Stimulated activated CD4-positive, alpha-beta T cell treated with anti-CD3 and anti-CD28 coated beads, TNF-alpha, amount 100 ng/mL, for 4 hours (primary cell): ENCODE data around the gene SOX13.
"Not testable (repeated sequence)": the region's sequence is repeated elsewhere in the genome, so short reads cannot be mapped to it uniquely, and the experiment has no call there.

Source experiments
- DNase-seq, 3 experiments: peaks; one replicate each; pipeline ENCODE4 v3.0.0-alpha.2; 2020; ENCODE audit warnings: low read depth in 3 of 3

The SOX13 gene

DNA sequence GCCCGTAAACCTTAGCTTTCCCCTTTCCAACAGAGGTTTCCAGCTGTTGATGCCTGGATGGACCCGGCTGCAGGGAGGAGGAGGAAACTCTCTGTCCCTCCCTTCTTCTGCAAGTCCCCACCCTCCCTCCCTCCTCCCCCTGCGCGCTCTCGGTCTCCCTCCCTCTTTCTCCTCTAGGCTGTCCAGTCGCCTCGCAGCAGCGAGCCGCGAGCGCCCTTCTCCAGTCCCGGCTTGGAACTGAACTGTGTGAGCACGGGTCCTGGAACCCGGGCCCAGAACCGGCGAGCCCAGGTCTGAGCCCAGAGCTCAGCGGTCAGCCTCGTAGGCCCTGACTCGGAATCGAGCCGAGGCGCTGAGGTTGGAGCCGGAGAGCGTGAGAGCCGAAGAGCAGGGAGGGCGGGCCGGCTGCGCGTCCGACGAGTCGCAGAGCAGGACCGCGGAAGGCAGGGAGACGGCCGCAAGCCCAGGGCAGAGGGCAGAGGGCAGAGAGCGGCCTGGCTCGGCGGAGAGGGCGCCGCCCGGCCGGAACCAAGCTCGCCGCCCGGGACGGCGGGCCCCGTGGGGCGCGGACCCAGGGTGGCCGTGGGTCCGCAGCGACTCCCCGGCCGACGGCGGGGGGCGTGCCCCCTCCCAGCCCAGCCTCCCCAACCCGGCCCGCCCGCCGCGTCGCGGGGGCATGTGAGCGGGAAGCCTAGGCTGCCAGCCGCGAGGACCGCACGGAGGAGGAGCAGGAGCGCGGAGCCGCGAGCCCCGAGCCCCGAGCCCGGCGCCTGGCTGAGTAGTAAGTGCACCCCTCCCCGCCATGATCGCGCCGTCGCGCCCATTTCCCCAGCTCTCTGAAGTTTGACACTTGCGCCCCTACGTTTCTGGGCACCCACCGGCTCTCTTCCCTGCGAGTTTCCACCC is at the start of gene SOX13:
Gene SOX13, plus strand, starts transcription at position 185 of the 906 bp plus-strand sequence. CDS start 39,801 bp downstream, outside the sequence.
- peak in 1 of 3 experiments; percentile 5 for DNase-seq

- no peak for DNase-seq
These were observed 46.8 kb upstream of the SOX13 start for GRCh38 chr1:204025917-204026707.

DNA sequence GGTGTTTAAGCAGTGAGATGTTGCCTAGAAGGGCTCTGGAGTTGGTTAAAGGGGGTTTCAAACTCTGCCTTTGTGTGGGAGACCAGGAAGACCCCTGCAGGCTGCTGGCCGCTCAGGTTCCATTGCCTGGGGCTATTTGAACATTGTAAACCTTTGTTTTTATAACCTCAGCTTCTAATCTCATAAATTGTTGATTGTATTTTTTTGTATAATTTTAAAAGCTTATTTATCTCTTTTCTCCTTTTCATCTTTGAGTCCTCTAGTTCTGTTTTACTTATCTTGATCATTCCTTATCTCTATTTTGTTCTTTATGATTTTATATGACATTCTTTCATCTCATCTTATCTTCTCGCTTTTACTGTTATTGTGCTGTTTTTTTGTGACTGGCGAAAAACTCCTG is 45.5 kb upstream of the SOX13 start:
- DNase-seq = no peak

DNA sequence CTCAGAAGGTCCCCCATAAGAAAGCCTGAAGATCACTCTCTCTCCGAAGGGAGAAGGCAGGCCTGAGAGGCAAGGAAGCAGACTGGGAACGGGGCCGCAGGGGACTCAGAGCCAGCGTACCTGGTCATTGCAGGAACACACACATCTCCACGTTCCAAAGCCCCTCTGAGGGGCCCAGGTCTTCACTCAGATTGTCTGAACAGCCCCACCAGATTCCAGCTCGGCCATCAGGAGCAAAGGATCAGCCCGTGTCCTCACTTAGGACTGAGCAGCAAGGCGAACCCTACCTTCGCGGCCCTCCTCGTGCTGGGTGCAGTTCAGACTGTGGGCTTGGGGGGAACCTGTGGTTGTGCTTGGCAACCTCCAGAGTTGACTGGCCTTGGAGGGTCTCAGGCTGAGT is 43.9 kb upstream of the SOX13 start:
- no peak for DNase-seq

DNA sequence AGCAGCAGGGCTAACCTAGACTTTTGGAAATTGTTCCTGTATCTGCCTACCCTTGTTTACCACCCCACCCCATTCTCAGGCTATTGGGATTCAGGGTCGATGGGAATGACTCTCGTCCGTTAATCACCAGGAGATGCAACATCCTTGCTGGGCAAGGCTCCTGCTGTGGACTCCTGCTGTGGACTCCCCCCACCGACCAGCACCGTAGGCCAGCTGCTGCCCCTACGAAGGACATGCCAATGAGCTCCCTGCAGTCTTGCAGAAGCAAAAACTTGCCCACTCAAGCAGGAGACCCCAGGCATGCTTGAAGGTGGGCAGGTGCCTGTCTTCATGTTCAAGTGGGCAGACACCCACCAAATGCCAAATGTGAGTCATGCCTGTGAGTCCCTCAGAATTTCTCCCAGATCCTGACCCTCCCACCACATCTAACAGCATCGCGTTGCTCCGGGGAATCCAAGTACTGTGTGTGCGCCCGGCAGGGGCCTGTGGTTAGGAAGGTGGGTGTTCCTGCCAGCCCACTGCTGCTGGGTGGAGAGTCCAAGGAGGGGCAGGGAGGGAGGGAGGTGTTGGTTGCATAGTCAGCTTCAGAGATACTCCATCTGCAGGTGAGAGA is 41.7 kb upstream of the SOX13 start:
- DNase-seq = no peak

DNA sequence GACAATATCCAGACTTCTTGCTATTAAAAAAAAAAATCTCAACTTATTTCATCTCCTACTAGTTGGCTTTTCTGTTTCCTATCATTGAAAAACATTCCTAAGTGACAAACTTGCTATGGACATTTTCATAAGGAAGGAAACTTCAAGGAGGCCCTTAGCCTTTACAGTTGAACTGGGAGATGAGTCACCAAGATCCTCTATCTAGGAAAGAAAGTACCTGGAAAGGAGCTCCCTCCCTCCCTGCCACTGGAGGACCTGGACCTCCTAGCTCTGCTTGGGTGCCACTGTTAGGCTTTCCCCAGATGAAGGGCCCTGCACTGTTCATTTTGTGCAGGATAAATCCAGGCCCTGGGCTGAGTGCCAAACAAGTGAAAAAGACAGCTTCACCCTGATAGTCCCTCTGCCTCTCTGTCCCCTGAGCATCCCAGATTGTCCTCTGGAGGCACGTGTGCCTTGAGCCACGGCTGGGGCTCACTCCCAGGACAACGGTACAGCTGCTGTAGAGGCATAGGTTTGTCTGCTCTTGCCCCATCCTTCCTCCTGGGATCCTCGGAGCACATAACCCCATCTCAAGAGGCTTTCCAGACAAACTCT is 40.2 kb upstream of the SOX13 start:
- DNase-seq = no peak

DNA sequence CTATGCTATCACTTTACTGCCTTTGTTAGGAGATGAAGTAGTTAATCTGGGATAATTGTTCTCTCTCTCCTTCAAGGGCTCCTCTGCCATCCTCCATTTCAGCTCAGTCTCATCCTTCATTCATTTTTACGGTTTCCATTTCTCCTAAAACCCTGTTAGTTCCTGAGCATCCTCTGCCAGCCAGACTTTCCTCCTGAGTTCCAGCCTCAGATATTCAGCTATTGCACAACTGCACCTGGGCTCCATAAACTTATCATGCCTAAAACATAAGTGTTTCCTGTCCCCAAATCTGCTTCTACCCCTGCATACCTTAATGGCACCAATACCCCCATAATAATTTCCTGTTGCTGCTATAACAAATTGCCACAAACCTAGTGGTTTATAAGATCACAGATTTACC is 39.6 kb upstream of the SOX13 start:
- no peak for DNase-seq

GRCh38 chr1:204036882-204037655 is 35.8 kb upstream of the SOX13 start:
- DNase-seq = no peak

GRCh38 chr1:204041232-204041767 is 31.6 kb upstream of the SOX13 start:
- no peak for DNase-seq

- DNase-seq = no peak
These were observed 31.0 kb upstream of the SOX13 start for GRCh38 chr1:204041803-204042505.

GRCh38 chr1:204042516-204042915 is 30.4 kb upstream of the SOX13 start:
- no peak for DNase-seq

DNA sequence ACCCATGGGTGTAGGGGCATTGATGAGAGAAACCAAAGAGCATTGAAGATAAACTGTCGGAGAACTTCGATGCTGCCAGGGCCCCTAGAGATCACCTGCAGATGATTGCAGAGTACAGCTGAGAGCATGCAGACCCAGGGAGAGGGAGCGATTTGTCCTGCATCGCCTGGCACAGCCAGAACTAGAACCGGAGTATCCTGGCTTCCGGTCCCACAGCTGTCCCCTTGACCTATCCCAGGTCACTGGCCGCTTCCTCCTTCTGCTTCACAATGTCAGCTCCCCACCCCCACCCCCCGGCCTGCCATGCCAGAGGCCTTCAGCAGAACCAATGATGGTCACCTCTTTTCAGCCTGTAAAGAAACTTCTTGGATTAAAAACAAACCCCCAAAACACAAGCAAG is 29.2 kb upstream of the SOX13 start:
- DNase-seq = no peak

DNA sequence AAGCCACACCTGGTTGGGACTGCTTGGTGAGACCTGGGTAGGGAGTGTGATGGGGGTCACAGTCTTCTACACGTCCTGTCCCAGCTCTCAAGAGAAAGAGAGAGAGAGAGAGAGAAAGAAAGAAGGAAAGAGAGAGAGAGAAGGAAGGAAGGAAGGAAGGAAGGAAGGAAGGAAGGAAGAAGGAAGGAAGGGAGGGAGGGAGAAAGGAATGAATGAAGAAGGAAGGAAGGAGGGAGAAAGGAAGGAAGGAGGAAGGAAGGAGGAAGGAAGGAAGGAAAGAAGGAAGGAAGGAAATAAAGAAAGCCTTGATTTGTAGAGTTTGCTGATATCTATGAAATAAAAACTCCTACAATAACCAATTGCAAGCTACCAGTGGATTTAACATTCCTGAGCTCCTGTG is 28.5 kb upstream of the SOX13 start:
- no peak for DNase-seq

DNA sequence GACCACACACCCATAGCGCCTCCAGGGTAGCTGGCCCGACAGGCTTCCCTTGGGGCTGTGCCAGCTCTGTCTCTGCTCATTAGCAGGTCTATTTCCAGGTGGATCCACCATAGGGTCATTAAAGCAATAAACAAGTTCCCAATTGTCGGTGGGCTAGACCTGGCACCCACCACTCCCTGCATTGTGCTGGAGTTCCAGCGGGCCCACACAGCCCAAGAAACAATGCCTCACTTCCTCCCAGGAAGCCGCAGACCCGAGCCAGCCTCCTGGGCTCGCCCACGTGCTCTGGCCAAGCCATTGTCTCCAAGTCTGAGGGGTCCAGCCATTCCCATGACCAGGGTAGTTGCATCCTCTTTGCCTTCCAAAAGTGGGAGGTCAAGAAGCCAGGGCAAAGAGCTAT is 27.5 kb upstream of the SOX13 start:
- no peak for DNase-seq

DNA sequence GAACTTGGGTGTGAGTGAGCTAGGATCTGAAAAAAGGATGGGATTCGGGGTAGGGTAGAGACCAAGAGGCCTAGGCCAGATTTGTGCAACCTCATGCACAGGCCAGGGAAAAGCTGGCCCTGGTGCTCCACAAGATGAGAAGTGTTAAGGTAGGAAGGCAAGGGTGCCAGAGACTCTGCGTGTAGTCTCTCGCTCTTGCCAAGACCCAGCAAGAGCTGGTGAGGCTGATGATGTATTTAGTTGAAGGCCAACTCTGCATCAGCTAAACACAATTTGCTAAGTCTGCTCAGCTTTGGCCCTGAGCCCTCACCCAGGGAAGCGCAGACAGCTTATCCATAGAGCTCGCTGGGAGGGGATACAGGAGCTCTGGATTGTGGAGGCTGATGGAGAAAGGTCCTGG is 26.6 kb upstream of the SOX13 start:
- no peak for DNase-seq

- not testable (repeated sequence) for DNase-seq
These were observed 24.1 kb upstream of the SOX13 start for GRCh38 chr1:204048796-204049195.

DNA sequence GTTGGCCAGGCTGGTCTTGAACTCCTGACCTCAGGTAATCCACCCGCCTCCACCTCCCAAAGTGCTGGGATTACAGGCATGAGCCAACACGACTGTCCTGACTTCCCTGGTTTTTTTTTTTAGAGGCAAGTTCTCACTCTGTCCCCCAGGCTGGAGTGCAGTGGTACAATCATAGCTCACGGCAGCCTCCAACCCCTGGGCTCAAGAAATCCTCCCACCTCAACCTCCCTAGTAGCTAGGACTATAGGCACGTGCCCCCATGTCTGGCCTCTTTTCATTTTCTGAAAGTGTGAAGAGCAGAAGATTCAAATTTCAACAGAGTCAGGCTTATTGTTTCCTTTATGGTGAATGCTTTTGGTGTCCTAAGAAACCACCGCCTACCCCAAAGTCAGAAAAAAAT is 21.7 kb upstream of the SOX13 start:
- no peak for DNase-seq

DNA sequence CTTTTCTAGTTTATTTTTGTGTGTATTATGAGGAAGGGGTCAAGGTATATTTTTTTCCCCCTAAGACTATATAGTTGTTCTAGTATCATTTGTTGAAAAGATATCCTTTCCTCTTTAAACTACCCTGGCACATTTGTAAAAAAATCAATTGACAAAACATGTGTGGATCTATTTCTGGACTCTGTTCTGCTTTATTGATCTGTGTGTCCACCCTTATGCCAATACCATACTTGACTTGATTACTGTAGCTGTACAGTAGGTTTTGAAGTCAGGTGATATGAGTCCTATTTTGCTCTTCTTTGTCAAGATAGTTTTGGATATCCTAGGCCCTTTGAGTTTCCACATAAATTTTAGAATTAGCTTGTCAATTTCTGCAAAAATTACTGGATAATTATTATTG is 21.2 kb upstream of the SOX13 start:
- no peak for DNase-seq

DNA sequence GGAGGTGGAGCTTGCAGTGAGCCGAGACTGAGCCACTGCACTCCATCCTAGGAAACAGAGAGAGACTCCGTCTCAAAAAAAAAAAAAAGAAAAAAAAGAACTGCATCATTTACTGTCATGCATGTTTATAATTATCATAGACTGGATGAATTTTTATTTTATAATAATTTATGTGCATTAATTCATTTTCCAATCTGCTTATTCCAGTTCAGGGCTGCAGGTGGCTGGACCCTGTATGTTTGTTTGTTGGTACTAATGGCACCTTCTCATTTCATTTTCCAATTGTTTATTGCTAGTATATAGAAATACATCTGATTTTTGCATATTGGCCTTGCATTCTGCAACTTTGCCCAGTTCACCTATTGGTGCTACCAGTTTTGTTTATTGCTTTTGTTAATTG is 19.0 kb upstream of the SOX13 start:
- no peak for DNase-seq

DNA sequence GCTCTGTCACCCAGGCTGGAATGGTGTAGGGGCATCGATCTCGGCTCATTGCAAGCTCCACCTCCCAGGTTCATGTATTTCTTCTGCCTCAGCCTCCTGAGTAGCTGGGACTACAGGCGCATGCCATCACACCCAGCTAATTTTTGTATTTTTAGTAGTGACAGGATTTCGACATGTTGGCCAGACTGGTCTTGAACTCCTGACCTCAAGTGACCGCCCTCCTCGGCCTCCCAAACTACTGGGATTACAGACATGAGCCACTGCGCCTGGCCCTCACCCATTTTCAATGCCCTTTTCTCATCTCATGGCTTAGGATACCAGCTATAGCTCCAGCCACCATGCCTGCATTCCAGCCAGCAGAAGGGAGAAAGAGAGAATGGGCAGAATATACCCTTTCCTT is 12.9 kb upstream of the SOX13 start:
- no peak for DNase-seq
